ENCODE data around the gene SLC25A46. TPM values are rescaled to one million over a fixed set of nuclear protein-coding genes. Genes with fewer than 3 reads are reported as not detected.

Gene SLC25A46
- total and polyA plus RNA-seq, 2 donors = 28.4 to 47.3 TPM

- Histone ChIP-seq H3K27me3 (ENCODE audit: control insufficient read depth in 2 of 2, insufficient read depth in 1 of 2, low read length in 1 of 2) (no peaks in the 10 kb centered on the region), H3K9me3 (ENCODE audit: control insufficient read depth in 2 of 2, insufficient read depth in 1 of 2, low read length in 1 of 2) (no peaks in the 10 kb centered on the region), H3K27ac (ENCODE audit: low read depth in 1 of 2, low read length in 1 of 2) (no peak overlapping the region), H3K36me3 (ENCODE audit: control insufficient read depth in 2 of 2, insufficient read depth in 2 of 2, low read length in 1 of 2) (peaks cover 2 to 46% of the 10 kb centered on the region in 2 donors), H3K4me1 (ENCODE audit: control insufficient read depth in 2 of 2, insufficient read depth in 2 of 2, low read length in 2 of 2) (no peaks in the 10 kb centered on the region), H3K4me3 (ENCODE audit: low read length in 2 of 2) (no peak overlapping the region)
- 74% methylated on average over 8 of the region's 8 CpGs for WGBS
- peak in 3 of 9 donors; percentile 2 to 42 (median 8) for DNase-seq (ENCODE audit: low read depth in 6 of 9, low spot score in 9 of 9)
Observed at GRCh38 chr5:110751902-110752762, 13.3 kb downstream of the SLC25A46 start.

- Histone ChIP-seq H3K4me1 (ENCODE audit: control insufficient read depth in 2 of 2, insufficient read depth in 2 of 2, low read length in 2 of 2) (no peaks in the 10 kb centered on the region), H3K9me3 (ENCODE audit: control insufficient read depth in 2 of 2, insufficient read depth in 1 of 2, low read length in 1 of 2) (no peaks in the 10 kb centered on the region), H3K27ac (ENCODE audit: low read depth in 1 of 2, low read length in 1 of 2) (no peak overlapping the region), H3K36me3 (ENCODE audit: control insufficient read depth in 2 of 2, insufficient read depth in 2 of 2, low read length in 1 of 2) (peaks cover 2 to 44% of the 10 kb centered on the region in 2 donors), H3K27me3 (ENCODE audit: control insufficient read depth in 2 of 2, insufficient read depth in 1 of 2, low read length in 1 of 2) (no peaks in the 10 kb centered on the region), H3K4me3 (ENCODE audit: low read length in 2 of 2) (no peak overlapping the region)
- no peak for DNase-seq (ENCODE audit: low read depth in 6 of 9, low spot score in 9 of 9)
- 91% methylated on average over 1 of the region's 1 CpG for WGBS
Observed at GRCh38 chr5:110752953-110753352, 14.1 kb downstream of the SLC25A46 start.

- WGBS = 99% methylated on average over 2 of the region's 2 CpGs
- Histone ChIP-seq H3K27ac (ENCODE audit: low read depth in 1 of 2, low read length in 1 of 2) (no peak overlapping the region), H3K27me3 (ENCODE audit: control insufficient read depth in 2 of 2, insufficient read depth in 1 of 2, low read length in 1 of 2) (no peaks in the 10 kb centered on the region), H3K4me1 (ENCODE audit: control insufficient read depth in 2 of 2, insufficient read depth in 2 of 2, low read length in 2 of 2) (no peaks in the 10 kb centered on the region), H3K4me3 (ENCODE audit: low read length in 2 of 2) (no peak overlapping the region), H3K9me3 (ENCODE audit: control insufficient read depth in 2 of 2, insufficient read depth in 1 of 2, low read length in 1 of 2) (no peaks in the 10 kb centered on the region), H3K36me3 (ENCODE audit: control insufficient read depth in 2 of 2, insufficient read depth in 2 of 2, low read length in 1 of 2) (peaks cover 2 to 40% of the 10 kb centered on the region in 2 donors)
- DNase-seq (ENCODE audit: low read depth in 6 of 9, low spot score in 9 of 9) = no peak
Observed at GRCh38 chr5:110753600-110753999, 14.8 kb downstream of the SLC25A46 start.

GRCh38 chr5:110754181-110754580 lies 15.4 kb downstream of the SLC25A46 start:
- H3K36me3 ChIP-seq (ENCODE audit: control insufficient read depth in 2 of 2, insufficient read depth in 2 of 2, low read length in 1 of 2) = peaks cover 2 to 43% of the 10 kb centered on the region in 2 donors
- H3K9me3 ChIP-seq (ENCODE audit: control insufficient read depth in 2 of 2, insufficient read depth in 1 of 2, low read length in 1 of 2) = no peaks in the 10 kb centered on the region
- H3K27ac ChIP-seq (ENCODE audit: low read depth in 1 of 2, low read length in 1 of 2) = no peak overlapping the region
- H3K4me3 ChIP-seq (ENCODE audit: low read length in 2 of 2) = no peak overlapping the region
- no peaks in the 10 kb centered on the region for H3K27me3 ChIP-seq (ENCODE audit: control insufficient read depth in 2 of 2, insufficient read depth in 1 of 2, low read length in 1 of 2)
- DNase-seq (ENCODE audit: low read depth in 6 of 9, low spot score in 9 of 9) = no peak
- H3K4me1 ChIP-seq (ENCODE audit: control insufficient read depth in 2 of 2, insufficient read depth in 2 of 2, low read length in 2 of 2) = no peaks in the 10 kb centered on the region

- Histone ChIP-seq H3K4me3 (ENCODE audit: low read length in 2 of 2) (no peak overlapping the region), H3K27ac (ENCODE audit: low read depth in 1 of 2, low read length in 1 of 2) (no peak overlapping the region), H3K4me1 (ENCODE audit: control insufficient read depth in 2 of 2, insufficient read depth in 2 of 2, low read length in 2 of 2) (no peaks in the 10 kb centered on the region), H3K27me3 (ENCODE audit: control insufficient read depth in 2 of 2, insufficient read depth in 1 of 2, low read length in 1 of 2) (no peaks in the 10 kb centered on the region), H3K9me3 (ENCODE audit: control insufficient read depth in 2 of 2, insufficient read depth in 1 of 2, low read length in 1 of 2) (no peaks in the 10 kb centered on the region), H3K36me3 (ENCODE audit: control insufficient read depth in 2 of 2, insufficient read depth in 2 of 2, low read length in 1 of 2) (peaks cover 0 to 52% of the 10 kb centered on the region in 2 donors)
- DNase-seq (ENCODE audit: low read depth in 6 of 9, low spot score in 9 of 9) = peak in 7 of 9 donors; percentile 21 to 73 (median 54)
- WGBS = 65% methylated on average over 4 of the region's 4 CpGs
Observed at GRCh38 chr5:110757118-110757729, 18.4 kb downstream of the SLC25A46 start.

GRCh38 chr5:110760158-110760557 lies 21.4 kb downstream of the SLC25A46 start:
- no peak overlapping the region for H3K4me3 ChIP-seq (ENCODE audit: low read length in 2 of 2)
- H3K27ac ChIP-seq (ENCODE audit: low read depth in 1 of 2, low read length in 1 of 2) = no peak overlapping the region
- DNase-seq (ENCODE audit: low read depth in 6 of 9, low spot score in 9 of 9) = no peak
- no peaks in the 10 kb centered on the region for H3K9me3 ChIP-seq (ENCODE audit: control insufficient read depth in 2 of 2, insufficient read depth in 1 of 2, low read length in 1 of 2)
- H3K27me3 ChIP-seq (ENCODE audit: control insufficient read depth in 2 of 2, insufficient read depth in 1 of 2, low read length in 1 of 2) = no peaks in the 10 kb centered on the region
- WGBS = 98% methylated on average over 1 of the region's 1 CpG
- no peaks in the 10 kb centered on the region for H3K4me1 ChIP-seq (ENCODE audit: control insufficient read depth in 2 of 2, insufficient read depth in 2 of 2, low read length in 2 of 2)
- peaks cover 0 to 45% of the 10 kb centered on the region in 2 donors for H3K36me3 ChIP-seq (ENCODE audit: control insufficient read depth in 2 of 2, insufficient read depth in 2 of 2, low read length in 1 of 2)

- no peak overlapping the region for H3K4me3 ChIP-seq (ENCODE audit: low read length in 2 of 2)
- no peaks in the 10 kb centered on the region for H3K36me3 ChIP-seq (ENCODE audit: control insufficient read depth in 2 of 2, insufficient read depth in 2 of 2, low read length in 1 of 2)
- H3K4me1 ChIP-seq (ENCODE audit: control insufficient read depth in 2 of 2, insufficient read depth in 2 of 2, low read length in 2 of 2) = no peaks in the 10 kb centered on the region
- WGBS = 84% methylated on average over 4 of the region's 4 CpGs
- H3K27me3 ChIP-seq (ENCODE audit: control insufficient read depth in 2 of 2, insufficient read depth in 1 of 2, low read length in 1 of 2) = no peaks in the 10 kb centered on the region
- no peaks in the 10 kb centered on the region for H3K9me3 ChIP-seq (ENCODE audit: control insufficient read depth in 2 of 2, insufficient read depth in 1 of 2, low read length in 1 of 2)
- DNase-seq (ENCODE audit: low read depth in 6 of 9, low spot score in 9 of 9) = no peak
- H3K27ac ChIP-seq (ENCODE audit: low read depth in 1 of 2, low read length in 1 of 2) = no peak overlapping the region
Observed at GRCh38 chr5:110768138-110768860, 29.5 kb downstream of the SLC25A46 start.

GRCh38 chr5:110769000-110769681 lies 30.3 kb downstream of the SLC25A46 start:
- WGBS = 82% methylated on average over 5 of the region's 5 CpGs
- H3K9me3 ChIP-seq (ENCODE audit: control insufficient read depth in 2 of 2, insufficient read depth in 1 of 2, low read length in 1 of 2) = no peaks in the 10 kb centered on the region
- no peak for DNase-seq (ENCODE audit: low read depth in 6 of 9, low spot score in 9 of 9)
- H3K27ac ChIP-seq (ENCODE audit: low read depth in 1 of 2, low read length in 1 of 2) = no peak overlapping the region
- H3K36me3 ChIP-seq (ENCODE audit: control insufficient read depth in 2 of 2, insufficient read depth in 2 of 2, low read length in 1 of 2) = no peaks in the 10 kb centered on the region
- no peak overlapping the region for H3K4me3 ChIP-seq (ENCODE audit: low read length in 2 of 2)
- no peaks in the 10 kb centered on the region for H3K4me1 ChIP-seq (ENCODE audit: control insufficient read depth in 2 of 2, insufficient read depth in 2 of 2, low read length in 2 of 2)
- H3K27me3 ChIP-seq (ENCODE audit: control insufficient read depth in 2 of 2, insufficient read depth in 1 of 2, low read length in 1 of 2) = no peaks in the 10 kb centered on the region
